ENCODE data around the gene FBXO42. TPM values are rescaled to one million over a fixed set of nuclear protein-coding genes. Genes with fewer than 3 reads are reported as not detected.

Gene FBXO42
- total and polyA plus RNA-seq, 2 experiments from 2014 or later: 6.0 to 20.7 TPM

DNA sequence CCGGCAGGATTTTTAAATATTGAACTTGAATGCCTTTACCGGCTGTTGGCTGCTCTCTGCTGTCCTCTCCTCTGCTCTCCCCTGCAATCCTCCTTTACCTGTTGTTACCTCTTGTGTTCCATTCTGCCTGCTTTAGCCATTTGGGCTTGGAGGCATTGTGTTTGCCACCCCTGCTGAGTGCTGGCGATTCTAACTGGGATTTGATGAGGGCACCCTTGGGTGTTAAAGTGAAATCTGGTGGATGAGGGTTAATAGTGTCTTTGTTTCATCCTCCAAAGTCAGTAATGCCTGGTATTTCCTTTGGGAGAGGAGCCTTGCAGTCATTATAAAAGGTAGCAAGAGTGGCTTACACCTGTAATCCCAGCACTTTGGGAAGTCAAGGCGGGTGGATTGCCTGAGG is 24.7 kb upstream of the FBXO42 start:
- Histone ChIP-seq H3K4me3 (0 out of 2 replicates have a peak overlapping the region, but pooled peaks have one; percentile 29), H3K27me3 (ENCODE audit: insufficient read depth) (no peaks in the 10 kb centered on the region), H3K79me2 (replicated peaks; ENCODE audit: insufficient read depth) (peaks cover 100% of the 10 kb centered on the region), H2AFZ (no peak overlapping the region), H3K36me3 (ENCODE audit: insufficient read depth) (no peaks in the 10 kb centered on the region), H4K20me1 (replicated peaks; ENCODE audit: insufficient read depth) (peaks cover 84% of the 10 kb centered on the region), H3K9me2 (ENCODE audit: insufficient read depth) (no peaks in the 10 kb centered on the region), H3K4me1 (ENCODE audit: insufficient read depth) (peaks cover 40% of the 10 kb centered on the region), H3K27ac (ENCODE audit: low read depth) (peak overlapping the region; percentile 78; the same call in 1 of the 2 replicates), H3K4me2 (peak overlapping the region; percentile 71), H3F3A (replicated peaks; ENCODE audit: low read depth) (0 out of 2 replicates have a peak, but pooled peaks cover 16% of the 10 kb centered on the region)
- H3K4me1 Mint-ChIP-seq: peaks cover 35% of the 10 kb centered on the region
- H3K27me3 Mint-ChIP-seq (ENCODE audit: insufficient read depth, low read depth, poor library complexity): peaks cover 7% of the 10 kb centered on the region
- TF ChIP-seq, protein P1, sequence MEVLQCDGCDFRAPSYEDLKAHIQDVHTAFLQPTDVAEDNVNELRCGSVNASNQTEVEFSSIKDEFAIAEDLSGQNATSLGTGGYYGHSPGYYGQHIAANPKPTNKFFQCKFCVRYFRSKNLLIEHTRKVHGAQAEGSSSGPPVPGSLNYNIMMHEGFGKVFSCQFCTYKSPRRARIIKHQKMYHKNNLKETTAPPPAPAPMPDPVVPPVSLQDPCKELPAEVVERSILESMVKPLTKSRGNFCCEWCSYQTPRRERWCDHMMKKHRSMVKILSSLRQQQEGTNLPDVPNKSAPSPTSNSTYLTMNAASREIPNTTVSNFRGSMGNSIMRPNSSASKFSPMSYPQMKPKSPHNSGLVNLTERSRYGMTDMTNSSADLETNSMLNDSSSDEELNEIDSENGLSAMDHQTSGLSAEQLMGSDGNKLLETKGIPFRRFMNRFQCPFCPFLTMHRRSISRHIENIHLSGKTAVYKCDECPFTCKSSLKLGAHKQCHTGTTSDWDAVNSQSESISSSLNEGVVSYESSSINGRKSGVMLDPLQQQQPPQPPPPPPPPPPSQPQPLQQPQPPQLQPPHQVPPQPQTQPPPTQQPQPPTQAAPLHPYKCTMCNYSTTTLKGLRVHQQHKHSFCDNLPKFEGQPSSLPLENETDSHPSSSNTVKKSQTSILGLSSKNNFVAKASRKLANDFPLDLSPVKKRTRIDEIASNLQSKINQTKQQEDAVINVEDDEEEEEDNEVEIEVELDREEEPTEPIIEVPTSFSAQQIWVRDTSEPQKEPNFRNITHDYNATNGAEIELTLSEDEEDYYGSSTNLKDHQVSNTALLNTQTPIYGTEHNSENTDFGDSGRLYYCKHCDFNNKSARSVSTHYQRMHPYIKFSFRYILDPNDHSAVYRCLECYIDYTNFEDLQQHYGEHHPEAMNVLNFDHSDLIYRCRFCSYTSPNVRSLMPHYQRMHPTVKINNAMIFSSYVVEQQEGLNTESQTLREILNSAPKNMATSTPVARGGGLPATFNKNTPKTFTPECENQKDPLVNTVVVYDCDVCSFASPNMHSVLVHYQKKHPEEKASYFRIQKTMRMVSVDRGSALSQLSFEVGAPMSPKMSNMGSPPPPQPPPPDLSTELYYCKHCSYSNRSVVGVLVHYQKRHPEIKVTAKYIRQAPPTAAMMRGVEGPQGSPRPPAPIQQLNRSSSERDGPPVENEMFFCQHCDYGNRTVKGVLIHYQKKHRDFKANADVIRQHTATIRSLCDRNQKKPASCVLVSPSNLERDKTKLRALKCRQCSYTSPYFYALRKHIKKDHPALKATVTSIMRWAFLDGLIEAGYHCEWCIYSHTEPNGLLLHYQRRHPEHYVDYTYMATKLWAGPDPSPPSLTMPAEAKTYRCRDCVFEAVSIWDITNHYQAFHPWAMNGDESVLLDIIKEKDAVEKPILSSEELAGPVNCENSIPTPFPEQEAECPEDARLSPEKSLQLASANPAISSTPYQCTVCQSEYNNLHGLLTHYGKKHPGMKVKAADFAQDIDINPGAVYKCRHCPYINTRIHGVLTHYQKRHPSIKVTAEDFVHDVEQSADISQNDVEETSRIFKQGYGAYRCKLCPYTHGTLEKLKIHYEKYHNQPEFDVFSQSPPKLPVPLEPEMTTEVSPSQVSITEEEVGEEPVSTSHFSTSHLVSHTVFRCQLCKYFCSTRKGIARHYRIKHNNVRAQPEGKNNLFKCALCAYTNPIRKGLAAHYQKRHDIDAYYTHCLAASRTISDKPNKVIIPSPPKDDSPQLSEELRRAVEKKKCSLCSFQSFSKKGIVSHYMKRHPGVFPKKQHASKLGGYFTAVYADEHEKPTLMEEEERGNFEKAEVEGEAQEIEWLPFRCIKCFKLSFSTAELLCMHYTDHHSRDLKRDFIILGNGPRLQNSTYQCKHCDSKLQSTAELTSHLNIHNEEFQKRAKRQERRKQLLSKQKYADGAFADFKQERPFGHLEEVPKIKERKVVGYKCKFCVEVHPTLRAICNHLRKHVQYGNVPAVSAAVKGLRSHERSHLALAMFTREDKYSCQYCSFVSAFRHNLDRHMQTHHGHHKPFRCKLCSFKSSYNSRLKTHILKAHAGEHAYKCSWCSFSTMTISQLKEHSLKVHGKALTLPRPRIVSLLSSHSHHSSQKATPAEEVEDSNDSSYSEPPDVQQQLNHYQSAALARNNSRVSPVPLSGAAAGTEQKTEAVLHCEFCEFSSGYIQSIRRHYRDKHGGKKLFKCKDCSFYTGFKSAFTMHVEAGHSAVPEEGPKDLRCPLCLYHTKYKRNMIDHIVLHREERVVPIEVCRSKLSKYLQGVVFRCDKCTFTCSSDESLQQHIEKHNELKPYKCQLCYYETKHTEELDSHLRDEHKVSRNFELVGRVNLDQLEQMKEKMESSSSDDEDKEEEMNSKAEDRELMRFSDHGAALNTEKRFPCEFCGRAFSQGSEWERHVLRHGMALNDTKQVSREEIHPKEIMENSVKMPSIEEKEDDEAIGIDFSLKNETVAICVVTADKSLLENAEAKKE (CRISPR knock-in tag; IDR thresholded peaks at IDR 0.05): no peak
- TF ChIP-seq EZH2phosphoT487 (IDR thresholded peaks at IDR 0.05; ENCODE audit: unreplicated experiment) (no peak), EZH2 (IDR thresholded peaks at IDR 0.05; ENCODE audit: low read depth, unreplicated experiment) (no peak)
- H3K9me3 Mint-ChIP-seq: no peaks in the 10 kb centered on the region
- H3K27ac Mint-ChIP-seq: no peak overlapping the region
- no peak for DNase-seq (ENCODE audit: low spot score)
- peak overlapping the region; percentile 41; the same call in 1 of the 3 replicates for H3K4me3 Mint-ChIP-seq
- H3K36me3 Mint-ChIP-seq (ENCODE audit: low read depth): peaks cover 16% of the 10 kb centered on the region; the same call in 2 of the 3 replicates
- ATAC-seq: peak; percentile 43

DNA sequence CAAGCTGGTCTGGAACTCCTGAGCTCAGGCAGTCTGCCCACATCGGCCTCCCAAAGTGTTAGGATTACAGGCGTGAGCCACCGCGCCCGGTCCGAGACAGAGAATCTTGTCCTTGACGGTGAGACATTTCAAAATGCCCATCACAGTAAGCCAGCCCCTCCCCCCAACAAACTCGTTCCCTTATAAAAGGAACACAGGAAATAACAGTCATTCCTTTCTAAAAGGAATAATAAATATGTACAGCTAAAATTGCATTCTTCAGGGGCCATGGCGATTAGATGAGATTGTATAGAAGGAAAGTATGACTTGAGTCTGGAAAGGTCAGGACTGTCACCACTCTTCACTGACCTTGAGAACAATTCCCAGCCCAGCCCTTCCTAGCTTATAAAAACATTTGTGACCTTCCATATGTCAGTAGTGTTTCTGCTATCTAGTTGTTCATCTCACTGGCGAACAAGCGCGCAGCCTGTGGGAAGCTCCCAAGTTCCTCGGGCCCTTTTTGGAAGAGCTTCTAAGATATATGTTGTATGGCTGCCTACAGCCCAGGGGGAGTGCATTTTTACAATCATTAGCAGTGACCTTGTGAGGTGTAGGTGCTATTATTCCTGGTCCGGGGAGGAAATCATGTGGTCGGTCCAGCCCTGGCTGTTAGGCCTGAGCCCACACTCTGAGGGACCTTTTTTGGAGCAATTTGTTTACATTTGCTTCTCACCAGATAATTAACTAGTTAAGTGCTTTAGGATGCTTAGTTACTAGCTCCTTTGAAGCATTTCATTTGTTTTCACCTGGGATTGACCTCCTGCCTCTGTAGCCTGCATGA is 23.5 kb upstream of the FBXO42 start:
- H3K4me1 Mint-ChIP-seq: peaks cover 35% of the 10 kb centered on the region
- H3K27me3 Mint-ChIP-seq (ENCODE audit: insufficient read depth, low read depth, poor library complexity): peaks cover 7% of the 10 kb centered on the region
- H3K4me2 ChIP-seq: peak overlapping the region; percentile 79
- TF ChIP-seq STAT1 (IDR thresholded peaks at IDR 0.05; ENCODE audit: unreplicated experiment) (no peak), NANOG (IDR thresholded peaks at IDR 0.05; ENCODE audit: borderline replicate concordance) (no peak)
- no peak overlapping the region for H3K27ac Mint-ChIP-seq
- peak; percentile 16; the same call in 1 of the 3 replicates for ATAC-seq
- H4K20me1 ChIP-seq (replicated peaks; ENCODE audit: insufficient read depth): peaks cover 84% of the 10 kb centered on the region
- H3K9me3 Mint-ChIP-seq: no peaks in the 10 kb centered on the region
- H3K4me3 ChIP-seq: peak overlapping the region; percentile 32; the same call in 1 of the 2 replicates
- peaks cover 100% of the 10 kb centered on the region for H3K79me2 ChIP-seq (replicated peaks; ENCODE audit: insufficient read depth)
- H2AFZ ChIP-seq: no peak overlapping the region
- H3K27me3 ChIP-seq (ENCODE audit: insufficient read depth): no peaks in the 10 kb centered on the region
- no peak for DNase-seq (ENCODE audit: low spot score)
- no peaks in the 10 kb centered on the region for H3K36me3 ChIP-seq (ENCODE audit: insufficient read depth)
- H3K9me2 ChIP-seq (ENCODE audit: insufficient read depth): no peaks in the 10 kb centered on the region
- peak overlapping the region; percentile 78 for H3K27ac ChIP-seq (ENCODE audit: low read depth)
- peaks cover 40% of the 10 kb centered on the region for H3K4me1 ChIP-seq (ENCODE audit: insufficient read depth)
- no peak overlapping the region; the same call in 2 of the 3 replicates for H3K4me3 Mint-ChIP-seq
- H3F3A ChIP-seq (replicated peaks; ENCODE audit: low read depth): 0 out of 2 replicates have a peak, but pooled peaks cover 16% of the 10 kb centered on the region
- peaks cover 18% of the 10 kb centered on the region; the same call in 2 of the 3 replicates for H3K36me3 Mint-ChIP-seq (ENCODE audit: low read depth)
